Aorta (tissue), 5 donors: ENCODE results near the gene ERC1. TPM values are rescaled to one million over a fixed set of nuclear protein-coding genes. Genes with fewer than 3 reads are reported as not detected.
"Not testable (repeated sequence)": the region's sequence is repeated elsewhere in the genome, so short reads cannot be mapped to it uniquely, and the experiment has no call there.

ENCODE experiments used
- ATAC-seq: fragments of 200-7000 bp; cut with Tn5 transposase; one replicate; pipeline ENCODE4 v1.9.1; 2022; ENCODE audit warnings: moderate library complexity; ENCODE audit not compliant: low FRiP score
- DNase-seq, 2 donors: peaks; one replicate each; pipeline ENCODE4 v3.0.0-alpha.2; 2020
- H3K27ac ChIP-seq, 2 donors: one replicate each; pipeline ENCODE4 v1.5.1; 2013; ENCODE audit warnings: low read length in 2 of 2, mild to moderate bottlenecking in 2 of 2, moderate library complexity in 2 of 2, control low read depth in 1 of 2, inconsistent platforms in 1 of 2, low read depth in 1 of 2
- H3K27me3 ChIP-seq, 2 donors: one replicate each; pipeline ENCODE4 v1.6.1; 2013; ENCODE audit warnings: control low read depth in 1 of 2, low read length in 1 of 2, mild to moderate bottlenecking in 1 of 2, moderate library complexity in 1 of 2; ENCODE audit not compliant: insufficient read depth in 2 of 2, control insufficient read depth in 1 of 2
- H3K36me3 ChIP-seq, 2 donors: one replicate each; pipeline ENCODE4 v1.6.1; 2013; ENCODE audit warnings: control low read depth in 1 of 2, low read length in 1 of 2, mild to moderate bottlenecking in 1 of 2; ENCODE audit not compliant: insufficient read depth in 2 of 2, control insufficient read depth in 1 of 2
- H3K4me1 ChIP-seq, 2 donors: one replicate each; pipeline ENCODE4 v1.6.1; 2013; ENCODE audit warnings: low read length in 2 of 2, control low read depth in 1 of 2, mild to moderate bottlenecking in 1 of 2, moderate library complexity in 1 of 2; ENCODE audit not compliant: insufficient read depth in 2 of 2, control insufficient read depth in 1 of 2
- H3K4me3 ChIP-seq, 2 donors: one replicate each; pipeline ENCODE4 v1.5.1; 2013; ENCODE audit warnings: low read length in 2 of 2, control low read depth in 1 of 2, mild to moderate bottlenecking in 1 of 2
- H3K9me3 ChIP-seq: one replicate; pipeline ENCODE4 v1.6.1; 2013; ENCODE audit warnings: mild to moderate bottlenecking, low read length; ENCODE audit not compliant: control insufficient read depth
- WGBS, 2 donors: extraction: QIAGEN DNeasy Blood & Tissue Kit; methylation state at CpG; one replicate each; pipeline ENCODE4 v1.1.7; 2013; 5-methylcytosine and 5-hydroxymethylcytosine counted together
- intact Hi-C, 2 donors: fragments of 100-400 bp; cut with DNase I; formaldehyde crosslinking; loops; one replicate each; pipeline versions ENCODE4 v1.14.2 to v1.15.0; 2022
- polyA plus RNA-seq, 2 donors: library from polyadenylated mRNA; stranded (reverse); fragments of 200-250 nt; gene quantifications; one replicate each; pipeline ENCODE4 v1.2.3, GENCODE V29; 2013
- total RNA-seq, 2 donors: library from RNA; stranded (reverse); fragmentation: NEBNext Ultra II Directional; extraction: Animal tissue kit (Norgen Biotek cat#: 25700); gene quantifications; one replicate each; pipeline ENCODE4 v1.2.1, GENCODE V29; 2021
- donor health status: healthy with polysubstance abuse.
- donor health status: Bipolar disorder and iron deficiency.
- donor health status: DM: no; HTN: no; CAD: no.
- donor health status: DM: no; HTN: no; CAD: no.
- donor health status: DM: yes; HTN: yes; CAD: no.

ERC1 gene
- total and polyA plus RNA-seq, 4 donors, result 8.1 to 99.8 (median 45.3) TPM

GRCh38 chr12:1189163-1189562 lies 198.1 kb downstream of the ERC1 start:
- H3K36me3 ChIP-seq, result no peaks in the 10 kb centered on the region
- no peaks in the 10 kb centered on the region for H3K9me3 ChIP-seq
- no peak overlapping the region for H3K27ac ChIP-seq
- intact Hi-C loops, result no loop called here
- no peaks in the 10 kb centered on the region for H3K4me1 ChIP-seq
- H3K4me3 ChIP-seq, result no peak overlapping the region
- ATAC-seq (no peak), DNase-seq (no peak)
- H3K27me3 ChIP-seq, result no peaks in the 10 kb centered on the region
- 96 to 97% methylated on average over 4 of the region's 4 CpGs for WGBS, 2 donors

- intact Hi-C loops, result no loop called here
- 91 to 94% methylated on average over 4 of the region's 4 CpGs for WGBS, 2 donors
Observed at GRCh38 chr12:1195513-1195912, 204.5 kb downstream of the ERC1 start.

GRCh38 chr12:1197264-1198018 lies 206.4 kb downstream of the ERC1 start:
- H3K36me3 ChIP-seq, result peaks cover 0 to 1% of the 10 kb centered on the region in 2 donors
- peaks cover 1% of the 10 kb centered on the region for H3K9me3 ChIP-seq
- H3K27me3 ChIP-seq, result no peaks in the 10 kb centered on the region
- 94 to 96% methylated on average over 3 of the region's 3 CpGs for WGBS, 2 donors
- ATAC-seq (no peak), DNase-seq (no peak)
- no peaks in the 10 kb centered on the region for H3K4me1 ChIP-seq
- H3K27ac ChIP-seq, result no peak overlapping the region
- no peak overlapping the region for H3K4me3 ChIP-seq
- intact Hi-C loops, result no loop called here

More at GRCh38 chr12:1195513-1195912, 204.5 kb downstream of the ERC1 start:
- Histone ChIP-seq H3K36me3 (peaks cover 0 to 1% of the 10 kb centered on the region in 2 donors), H3K4me1 (no peaks in the 10 kb centered on the region), H3K4me3 (no peak overlapping the region), H3K9me3 (peaks cover 1% of the 10 kb centered on the region), H3K27me3 (no peaks in the 10 kb centered on the region), H3K27ac (no peak overlapping the region)
- DNase-seq, result no peak
- ATAC-seq, result no peak

- intact Hi-C loops, ATAC-seq: not testable (repeated sequence)
- 93 to 99% methylated on average over 5 of the region's 5 CpGs for WGBS, 2 donors
Observed at GRCh38 chr12:1198854-1199253, 207.8 kb downstream of the ERC1 start.

GRCh38 chr12:1199700-1200099 lies 208.7 kb downstream of the ERC1 start:
- Histone ChIP-seq H3K27ac (no peak overlapping the region), H3K4me3 (no peak overlapping the region), H3K4me1 (no peaks in the 10 kb centered on the region), H3K27me3 (no peaks in the 10 kb centered on the region), H3K9me3 (peaks cover 1% of the 10 kb centered on the region), H3K36me3 (peaks cover 0 to 1% of the 10 kb centered on the region in 2 donors)
- intact Hi-C loops, result no loop called here
- no peak for DNase-seq
- peak; percentile 66 for ATAC-seq

More at GRCh38 chr12:1198854-1199253, 207.8 kb downstream of the ERC1 start:
- H3K9me3 ChIP-seq, H3K4me3 ChIP-seq, H3K4me1 ChIP-seq, H3K36me3 ChIP-seq, H3K27ac ChIP-seq, DNase-seq, H3K27me3 ChIP-seq: not testable (repeated sequence)

GRCh38 chr12:1201030-1201429 lies 210.0 kb downstream of the ERC1 start:
- H3K9me3 ChIP-seq, result peaks cover 1% of the 10 kb centered on the region
- intact Hi-C loops, result no loop called here
- H3K4me1 ChIP-seq, result no peaks in the 10 kb centered on the region
- H3K4me3 ChIP-seq, result no peak overlapping the region
- H3K27me3 ChIP-seq, result no peaks in the 10 kb centered on the region
- H3K36me3 ChIP-seq, result peaks cover 0 to 1% of the 10 kb centered on the region in 2 donors
- no peak overlapping the region for H3K27ac ChIP-seq
- DNase-seq (no peak), ATAC-seq (no peak)
- 86 to 87% methylated on average over 2 of the region's 2 CpGs for WGBS, 2 donors

- H3K27ac ChIP-seq, result no peak overlapping the region
- no peak for ATAC-seq
- 90 to 94% methylated on average over 1 of the region's 1 CpG for WGBS, 2 donors
Observed at GRCh38 chr12:1201886-1202285, 210.9 kb downstream of the ERC1 start.

GRCh38 chr12:1203735-1204019 lies 212.7 kb downstream of the ERC1 start:
- Histone ChIP-seq H3K9me3 (peaks cover under 1% of the 10 kb centered on the region), H3K4me3 (no peak overlapping the region), H3K27me3 (no peaks in the 10 kb centered on the region), H3K27ac (no peak overlapping the region), H3K36me3 (no peaks in the 10 kb centered on the region), H3K4me1 (no peaks in the 10 kb centered on the region)
- intact Hi-C loops, result no loop called here
- DNase-seq (no peak), ATAC-seq (no peak)

More at GRCh38 chr12:1201886-1202285, 210.9 kb downstream of the ERC1 start:
- H3K27me3 ChIP-seq, result no peaks in the 10 kb centered on the region
- peaks cover 0 to 1% of the 10 kb centered on the region in 2 donors for H3K36me3 ChIP-seq
- no peaks in the 10 kb centered on the region for H3K4me1 ChIP-seq
- H3K4me3 ChIP-seq, result no peak overlapping the region
- no peak for DNase-seq
- H3K9me3 ChIP-seq, result peaks cover 1% of the 10 kb centered on the region
- intact Hi-C loops, result no loop called here

GRCh38 chr12:1204581-1205121 lies 213.6 kb downstream of the ERC1 start:
- ATAC-seq (no peak), DNase-seq (no peak)
- H3K4me1 ChIP-seq, result peaks cover 0 to 1% of the 10 kb centered on the region in 2 donors
- no peaks in the 10 kb centered on the region for H3K27me3 ChIP-seq
- 4 to 8% methylated on average over 6 of the region's 6 CpGs for WGBS, 2 donors
- intact Hi-C loops, result no loop called here
- peak overlapping the region; percentile 53 to 79 for H3K4me3 ChIP-seq
- H3K36me3 ChIP-seq, result no peaks in the 10 kb centered on the region
- H3K9me3 ChIP-seq, result no peaks in the 10 kb centered on the region
- H3K27ac ChIP-seq, result no peak overlapping the region
